H1 (cell line): ENCODE data around the gene GOSR1. TPM values are rescaled to one million over a fixed set of nuclear protein-coding genes. Genes with fewer than 3 reads are reported as not detected.
"Not testable (repeated sequence)": the region's sequence is repeated elsewhere in the genome, so short reads cannot be mapped to it uniquely, and the experiment has no call there.

ENCODE experiments used
- CTCF ChIA-PET: fragments of 300-600 bp; sonication (Branson Sonifier 250); formaldehyde crosslinking; loops from one replicate; lab custom pipeline; 2021; ENCODE audit not compliant: partially characterized antibody; lab: Charles Lee
- POLR2A ChIA-PET: fragments of 300-600 bp; sonication (Branson Sonifier 250); formaldehyde crosslinking; loops from one replicate; lab custom pipeline; 2021; ENCODE audit warnings: inconsistent platforms; ENCODE audit not compliant: partially characterized antibody; lab: Charles Lee
- DNase-seq, 2 experiments: peaks; one replicate each; pipeline versions ENCODE4 v3.0.0 to v3.0.0-alpha.2; 2010 to 2022; ENCODE audit warnings: low spot score in 2 of 2, low read depth in 1 of 2, mixed read lengths in 1 of 2
- FAIRE-seq: peaks from 2 replicates; lab custom pipeline; 2011; peaks lifted over from hg19 to GRCh38; lab: Jason Lieb, UNC
- H2AFZ ChIP-seq: 2 replicates; pipeline ENCODE4 v1.8.1; 2012; ENCODE audit warnings: low read length, inconsistent platforms
- H2AK5ac ChIP-seq: 2 replicates; pipeline ENCODE4 v1.6.1; 2013; ENCODE audit warnings: low read depth, low read length
- H2BK120ac ChIP-seq: replicated peaks from 2 replicates; pipeline ENCODE3; 2013; ENCODE audit warnings: low read depth, low read length, inconsistent platforms
- H2BK12ac ChIP-seq: 2 replicates; pipeline ENCODE4 v1.6.1; 2013; ENCODE audit warnings: low read depth, low read length
- H2BK15ac ChIP-seq: 2 replicates; pipeline ENCODE4 v1.6.1; 2013; ENCODE audit warnings: low read length
- H2BK20ac ChIP-seq: 2 replicates; pipeline ENCODE4 v1.6.1; 2013; ENCODE audit warnings: low read length
- H2BK5ac ChIP-seq: 2 replicates; pipeline ENCODE4 v1.6.1; 2013; ENCODE audit warnings: low read depth, low read length
- H3K14ac ChIP-seq: 2 replicates; pipeline ENCODE4 v1.6.1; 2013; ENCODE audit warnings: inconsistent platforms; ENCODE audit not compliant: insufficient read length
- H3K18ac ChIP-seq: 2 replicates; pipeline ENCODE4 v1.6.1; 2013; ENCODE audit warnings: low read length; ENCODE audit errors: extremely low read depth
- H3K23ac ChIP-seq: 2 replicates; pipeline ENCODE4 v1.6.1; 2013; ENCODE audit warnings: inconsistent platforms; ENCODE audit not compliant: insufficient read length
- H3K23me2 ChIP-seq: 2 replicates; pipeline ENCODE4 v1.6.1; 2013; ENCODE audit warnings: low read depth, low read length
- H3K27ac ChIP-seq: 2 replicates; pipeline ENCODE4 v1.6.1; 2011; ENCODE audit warnings: low read depth, low read length, inconsistent platforms
- H3K27me3 ChIP-seq, 4 experiments: replicated peaks in 1 of 4; 1 replicate in 1 of 4; 2 replicates in 3 of 4; pipeline versions ENCODE4 v1.6.1 to v1.8.1; 2011 to 2013; ENCODE audit warnings: low read length in 3 of 4, mild to moderate bottlenecking in 3 of 4, inconsistent platforms in 2 of 4, mixed read lengths in 2 of 4, moderate library complexity in 1 of 4; ENCODE audit not compliant: control insufficient read depth in 3 of 4, insufficient read depth in 3 of 4; ENCODE audit errors: extremely low read depth in 1 of 4
- H3K36me3 ChIP-seq, 4 experiments: 2 replicates each; pipeline versions ENCODE4 v1.6.1 to v1.8.1; 2011 to 2013; ENCODE audit warnings: mild to moderate bottlenecking in 4 of 4, low read length in 3 of 4, moderate library complexity in 2 of 4, control low read depth in 1 of 4, inconsistent platforms in 1 of 4; ENCODE audit not compliant: insufficient read depth in 4 of 4, control insufficient read depth in 2 of 4
- H3K4ac ChIP-seq: replicated peaks from 2 replicates; pipeline ENCODE3; 2013; ENCODE audit warnings: low read length, low read depth, mixed read lengths, inconsistent platforms; ENCODE audit not compliant: insufficient read length
- H3K4me1 ChIP-seq, 4 experiments: replicated peaks in 1 of 4; 1 replicate in 1 of 4; 2 replicates in 3 of 4; pipeline versions ENCODE4 v1.6.1 to v1.8.1; 2011 to 2013; ENCODE audit warnings: low read length in 3 of 4, inconsistent platforms in 2 of 4, mixed read lengths in 1 of 4; ENCODE audit not compliant: insufficient read depth in 4 of 4, control insufficient read depth in 3 of 4
- H3K4me2 ChIP-seq, 2 experiments: 2 replicates each; pipeline versions ENCODE4 v1.6.1 to v1.8.1; 2011 to 2013; ENCODE audit warnings: low read depth in 2 of 2, low read length in 2 of 2, control low read depth in 1 of 2, inconsistent platforms in 1 of 2, mild to moderate bottlenecking in 1 of 2; ENCODE audit not compliant: insufficient read depth in 1 of 2
- H3K4me3 ChIP-seq, 4 experiments: fragments of 200-600, 300-600 bp in 1 of 4; sonication (generic), shearing (Covaris generic), sonication (Bioruptor Twin) in 1 of 4; 2 replicates each; pipeline versions ENCODE4 v1.5.1 to v1.8.1; 2011 to 2016; ENCODE audit warnings: low read length in 4 of 4, low read depth in 3 of 4, control low read depth in 2 of 4, inconsistent platforms in 2 of 4, mild to moderate bottlenecking in 2 of 4, mixed read lengths in 1 of 4, moderate library complexity in 1 of 4; ENCODE audit not compliant: insufficient read depth in 2 of 4; ENCODE audit errors: extremely low read depth in 1 of 4
- H3K56ac ChIP-seq: replicated peaks from 2 replicates; pipeline ENCODE3; 2013; ENCODE audit warnings: low read depth, mild to moderate bottlenecking, mixed read lengths, low read length, inconsistent platforms; ENCODE audit not compliant: insufficient read length
- H3K79me1 ChIP-seq: 2 replicates; pipeline ENCODE4 v1.6.1; 2013; ENCODE audit warnings: low read depth, low read length, control low read depth
- H3K79me2 ChIP-seq, 2 experiments: 2 replicates each; pipeline versions ENCODE4 v1.6.1 to v1.8.1; 2012 to 2013; ENCODE audit warnings: low read length in 2 of 2, mild to moderate bottlenecking in 2 of 2, inconsistent platforms in 1 of 2; ENCODE audit not compliant: insufficient read depth in 2 of 2, control insufficient read depth in 1 of 2
- H3K9ac ChIP-seq, 4 experiments: replicated peaks in 1 of 4; 1 replicate in 1 of 4; 2 replicates in 3 of 4; pipeline versions ENCODE4 v1.6.1 to v1.8.1; 2011 to 2013; ENCODE audit warnings: low read depth in 3 of 4, low read length in 3 of 4, control low read depth in 2 of 4, mild to moderate bottlenecking in 2 of 4, moderate library complexity in 2 of 4, inconsistent platforms in 1 of 4; ENCODE audit errors: extremely low read depth in 1 of 4
- H3K9me3 ChIP-seq, 2 experiments: 2 replicates each; pipeline versions ENCODE4 v1.6.1 to v1.8.1; 2012 to 2013; ENCODE audit warnings: mild to moderate bottlenecking in 2 of 2, moderate library complexity in 2 of 2, control low read depth in 1 of 2, inconsistent platforms in 1 of 2, low read depth in 1 of 2, low read length in 1 of 2, mixed read lengths in 1 of 2; ENCODE audit not compliant: insufficient read depth in 2 of 2
- H4K20me1 ChIP-seq, 2 experiments: replicated peaks in 1 of 2; 2 replicates each; pipeline versions ENCODE3 to v1.8.1; 2011 to 2013; ENCODE audit warnings: inconsistent platforms in 2 of 2, low read length in 2 of 2, mild to moderate bottlenecking in 1 of 2; ENCODE audit not compliant: insufficient read depth in 2 of 2, control insufficient read depth in 1 of 2
- H4K5ac ChIP-seq: 2 replicates; pipeline ENCODE4 v1.6.1; 2013; ENCODE audit warnings: low read length, low read depth, mixed read lengths, inconsistent platforms; ENCODE audit not compliant: insufficient read length
- H4K8ac ChIP-seq: 2 replicates; pipeline ENCODE4 v1.8.0; 2013; ENCODE audit warnings: mild to moderate bottlenecking, moderate library complexity, low read length, inconsistent platforms; ENCODE audit not compliant: insufficient read depth; ENCODE audit errors: extremely low read depth
- H4K91ac ChIP-seq: replicated peaks from 2 replicates; pipeline ENCODE3; 2013; ENCODE audit warnings: low read length, mixed read lengths, inconsistent platforms; ENCODE audit not compliant: insufficient read length
- WGBS, 2 experiments: shearing (Covaris generic) in 1 of 2; methylation state at CpG; one replicate each; pipeline versions ENCODE4 v1.1.6 to v1.1.7; 2013 to 2015; ENCODE audit warnings: low lambda C conversion rate in 2 of 2, mixed read lengths in 2 of 2, inconsistent platforms in 1 of 2, low coverage in 1 of 2, missing lambda C conversion rate in 1 of 2; ENCODE audit not compliant: insufficient replicate concordance in 2 of 2, insufficient coverage in 1 of 2, insufficient read length in 1 of 2; ENCODE audit errors: extremely low coverage in 1 of 2, missing lambda C conversion rate in 1 of 2; 5-methylcytosine and 5-hydroxymethylcytosine counted together
- polyA plus RNA-seq, 7 experiments: library from polyadenylated mRNA; depleted of rRNA in 3 of 7; stranded (reverse) in 5 of 7; unstranded in 2 of 7; fragments of >200 nt in 5 of 7; fragments of 200-250 nt in 2 of 7; gene quantifications; 1 replicate in 5 of 7; 2 replicates in 1 of 7; 4 replicates in 1 of 7; pipeline versions ENCODE4 v1.2.1 to v1.2.3, GENCODE V29; 2011 to 2013; ENCODE audit warnings: missing spikeins in 2 of 7, mixed read lengths in 2 of 7
- total RNA-seq: library from RNA; stranded (reverse); fragmentation: NEBNext Ultra II Directional; extraction: Animal tissue kit (Norgen Biotek cat#: 25700); gene quantifications from 2 replicates; pipeline ENCODE4 v1.2.1, GENCODE V29; 2021

GOSR1 gene
- total and polyA plus RNA-seq, 2 of the 8 experiments (the other 6 are each of a cell fraction or from before 2014, with no cell fraction given) = 9.2 to 43.3 TPM

GRCh38 chr17:30569531-30570175 lies 92.4 kb downstream of the GOSR1 start:
- H4K5ac ChIP-seq, H3K79me1 ChIP-seq, H2BK15ac ChIP-seq, H2BK12ac ChIP-seq, H2AK5ac ChIP-seq, H4K20me1 ChIP-seq, H3K9ac ChIP-seq, H3K4me3 ChIP-seq, H3K36me3 ChIP-seq, H4K8ac ChIP-seq, H2BK20ac ChIP-seq, CTCF ChIA-PET, H2BK5ac ChIP-seq, H3K9me3 ChIP-seq, H3K14ac ChIP-seq, H3K27ac ChIP-seq, H3K4me2 ChIP-seq, H2AFZ ChIP-seq, FAIRE-seq, POLR2A ChIA-PET, H2BK120ac ChIP-seq, H3K23me2 ChIP-seq, H3K27me3 ChIP-seq, H3K79me2 ChIP-seq, H3K23ac ChIP-seq, DNase-seq, H3K4ac ChIP-seq, H3K56ac ChIP-seq, H3K18ac ChIP-seq, H4K91ac ChIP-seq: not testable (repeated sequence)
- 89% methylated on average over 7 of the region's 12 CpGs; no CpG with 5 or more reads in 1 of the 2 experiments for WGBS, 2 experiments
- peaks cover 0 to 11% (median 1%) of the 10 kb centered on the region in 4 experiments; a peak in 4 of 7 replicates for H3K4me1 ChIP-seq
